Fibroblast of villous mesenchyme (primary cell): ENCODE data around the gene TXLNA. TPM values are rescaled to one million over a fixed set of nuclear protein-coding genes. Genes with fewer than 3 reads are reported as not detected.
"Not testable (repeated sequence)": the region's sequence is repeated elsewhere in the genome, so short reads cannot be mapped to it uniquely, and the experiment has no call there.

Experiments used
- DNase-seq: peaks from one replicate; pipeline ENCODE4 v3.0.0-alpha.2; 2010; ENCODE audit warnings: low read depth
- H3K4me3 ChIP-seq: 2 replicates; pipeline ENCODE4 v1.5.1; 2011; ENCODE audit warnings: low read depth, mild to moderate bottlenecking, low read length
- total RNA-seq: library from RNA; depleted of rRNA; stranded (reverse); fragments of >200 nt; gene quantifications from 2 replicates; pipeline ENCODE4 v1.2.3, GENCODE V29; 2012
- TF ChIP-seq, protein P1 (sequence below): IDR thresholded peaks from 2 replicates; pipeline ENCODE4 v1.5.1; 2012; ENCODE audit warnings: low read depth, mild to moderate bottlenecking, low read length; ENCODE audit not compliant: insufficient read depth

The TXLNA gene
- total RNA-seq: 105 and 128 TPM in 2 replicates

GRCh38 chr1:32179443-32180185, at the start of gene TXLNA:
TSS of gene TXLNA (plus strand) at chr1:32179675. CDS start at chr1:32180346, 671 bp downstream.
- DNase-seq: peak; percentile 95
- TF ChIP-seq, protein P1, sequence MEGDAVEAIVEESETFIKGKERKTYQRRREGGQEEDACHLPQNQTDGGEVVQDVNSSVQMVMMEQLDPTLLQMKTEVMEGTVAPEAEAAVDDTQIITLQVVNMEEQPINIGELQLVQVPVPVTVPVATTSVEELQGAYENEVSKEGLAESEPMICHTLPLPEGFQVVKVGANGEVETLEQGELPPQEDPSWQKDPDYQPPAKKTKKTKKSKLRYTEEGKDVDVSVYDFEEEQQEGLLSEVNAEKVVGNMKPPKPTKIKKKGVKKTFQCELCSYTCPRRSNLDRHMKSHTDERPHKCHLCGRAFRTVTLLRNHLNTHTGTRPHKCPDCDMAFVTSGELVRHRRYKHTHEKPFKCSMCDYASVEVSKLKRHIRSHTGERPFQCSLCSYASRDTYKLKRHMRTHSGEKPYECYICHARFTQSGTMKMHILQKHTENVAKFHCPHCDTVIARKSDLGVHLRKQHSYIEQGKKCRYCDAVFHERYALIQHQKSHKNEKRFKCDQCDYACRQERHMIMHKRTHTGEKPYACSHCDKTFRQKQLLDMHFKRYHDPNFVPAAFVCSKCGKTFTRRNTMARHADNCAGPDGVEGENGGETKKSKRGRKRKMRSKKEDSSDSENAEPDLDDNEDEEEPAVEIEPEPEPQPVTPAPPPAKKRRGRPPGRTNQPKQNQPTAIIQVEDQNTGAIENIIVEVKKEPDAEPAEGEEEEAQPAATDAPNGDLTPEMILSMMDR: no peak
- H3K4me3 ChIP-seq: peak within 1 kb of the TSS; percentile 79

- H3K4me3 ChIP-seq, DNase-seq: not testable (repeated sequence)
Measured at GRCh38 chr1:32133950-32134280, 45.6 kb upstream of the TXLNA start.

GRCh38 chr1:32137111-32137510, 42.4 kb upstream of the TXLNA start:
- TF ChIP-seq, protein P1: no peak
- no peak for DNase-seq
- no peak overlapping the region for H3K4me3 ChIP-seq

DNA sequence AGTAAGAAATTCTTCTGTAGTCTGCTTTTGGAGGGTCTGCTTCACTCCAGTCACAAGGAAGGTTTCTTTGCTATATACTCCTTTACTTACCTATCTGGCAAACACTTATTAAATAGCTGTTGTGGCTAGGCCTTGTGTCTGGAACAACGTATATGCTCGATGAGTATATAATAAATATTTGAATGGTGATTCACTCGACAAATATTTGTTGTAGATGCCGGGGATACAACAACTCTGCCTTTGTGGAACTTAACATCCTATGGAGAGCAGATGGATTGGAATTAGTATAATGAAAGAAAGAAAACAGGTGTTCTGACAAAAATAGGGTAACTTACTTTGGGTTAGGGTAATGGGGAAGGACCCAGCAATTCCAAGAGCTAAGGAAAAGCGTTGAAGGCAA, 40.5 kb upstream of the TXLNA start:
- no peak overlapping the region for H3K4me3 ChIP-seq
- peak; percentile 53 for DNase-seq
- TF ChIP-seq, protein P1: no peak

GRCh38 chr1:32142446-32143301, 36.8 kb upstream of the TXLNA start:
- TF ChIP-seq, protein P1: no peak
- H3K4me3 ChIP-seq: no peak overlapping the region
- peak; percentile 90 for DNase-seq

DNA sequence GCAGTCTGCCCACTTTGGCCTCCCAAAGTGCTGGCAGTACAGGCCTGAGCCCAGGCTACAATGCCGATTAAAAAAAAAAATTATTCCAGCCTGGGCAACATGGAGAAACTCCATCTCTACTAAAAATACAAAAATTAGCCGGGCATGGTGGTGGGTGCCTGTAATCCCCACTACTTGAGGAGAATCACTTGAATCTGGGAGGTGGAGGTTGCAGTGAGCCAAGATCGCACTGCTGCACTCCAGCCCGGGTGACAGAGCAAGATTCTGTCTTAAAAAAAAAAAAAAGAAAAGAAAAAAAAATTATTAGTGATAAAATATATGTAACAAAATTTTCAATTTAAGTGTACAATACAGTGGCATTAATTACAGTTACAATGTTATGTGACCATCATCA, 36.2 kb upstream of the TXLNA start:
- not testable (repeated sequence) for DNase-seq

DNA sequence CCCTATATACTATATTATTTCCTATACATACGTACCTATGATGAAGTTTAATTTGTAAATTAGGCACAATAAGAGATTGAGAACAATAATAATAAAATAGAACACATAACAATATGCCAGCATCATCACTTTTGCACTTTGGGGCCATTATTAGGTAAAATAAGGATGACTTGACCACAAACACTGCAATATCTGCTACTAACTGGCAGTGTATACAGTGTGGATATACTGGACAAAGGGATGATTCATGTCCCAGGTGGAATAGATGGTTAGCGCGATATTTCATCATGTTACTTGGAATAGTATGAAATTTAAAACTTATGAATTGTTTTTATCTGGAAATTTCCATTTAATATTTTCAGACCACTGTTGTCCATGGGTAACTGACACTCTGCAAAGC, 35.4 kb upstream of the TXLNA start:
- DNase-seq: no peak
- TF ChIP-seq, protein P1: no peak
- no peak overlapping the region for H3K4me3 ChIP-seq

More for the DNA sequence above, 36.2 kb upstream of the TXLNA start:
- not testable (repeated sequence) for H3K4me3 ChIP-seq

GRCh38 chr1:32147799-32148198, 31.7 kb upstream of the TXLNA start:
- not testable (repeated sequence) for DNase-seq, H3K4me3 ChIP-seq
